HL-60 (cell line): Measurements from ENCODE around the gene NCS1.
A peak's percentile ranks its signal among the peaks of the same experiment; 100 is the strongest.

Experiments used
- DNase-seq, 2 experiments: peaks; one replicate each; pipeline ENCODE4 v3.0.0-alpha.2; 2010 to 2020; ENCODE audit warnings: low read depth in 1 of 2, low spot score in 1 of 2
- H3K27ac ChIP-seq: fragments of 250-450 bp; sonication (Bioruptor Pico); replicated peaks from 2 replicates; pipeline ENCODE4 v1.5.1; 2020; ENCODE audit warnings: mild to moderate bottlenecking, moderate library complexity
- H3K27me3 ChIP-seq: fragments of 250-450 bp; sonication (Bioruptor Pico); 2 replicates; pipeline ENCODE4 v1.5.1; 2021; ENCODE audit warnings: mild to moderate bottlenecking, moderate library complexity; ENCODE audit not compliant: insufficient read depth, poor library complexity, severe bottlenecking
- H3K4me3 ChIP-seq: replicated peaks from 2 replicates; pipeline ENCODE4 v1.5.1; 2011; ENCODE audit warnings: mild to moderate bottlenecking, control low read depth, low read length; ENCODE audit not compliant: insufficient read depth
- CTCF ChIP-seq: IDR thresholded peaks from one replicate; pipeline ENCODE4 v1.5.1; 2011; ENCODE audit warnings: low read length, control low read depth, inconsistent platforms; ENCODE audit not compliant: insufficient read depth
- GABPA ChIP-seq: IDR thresholded peaks from 2 replicates; pipeline ENCODE4 v1.6.1; 2012; ENCODE audit warnings: low read depth
- POLR2AphosphoS5 ChIP-seq: IDR thresholded peaks from 2 replicates; pipeline ENCODE4 v1.6.1; 2012; ENCODE audit warnings: low read depth
- REST ChIP-seq: IDR thresholded peaks from 2 replicates; pipeline ENCODE4 v1.6.1; 2012; ENCODE audit warnings: low read depth; ENCODE audit not compliant: insufficient replicate concordance
- SPI1 ChIP-seq: IDR thresholded peaks from 2 replicates; pipeline ENCODE4 v1.6.1; 2012; ENCODE audit warnings: low read depth, mild to moderate bottlenecking, borderline replicate concordance

Gene NCS1

GRCh38 chr9:130171226-130172148 is 717 bp upstream of the NCS1 start:
- peaks cover 30% of the 10 kb centered on the region for H3K27me3 ChIP-seq
- H3K4me3 ChIP-seq, result peak overlapping the region; percentile 11
- H3K27ac ChIP-seq, result no peak overlapping the region
- TF ChIP-seq REST, result no peak
- no peak for TF ChIP-seq POLR2AphosphoS5
- no peak for TF ChIP-seq CTCF
- no peak for TF ChIP-seq SPI1
- TF ChIP-seq GABPA, result no peak
- DNase-seq, result no peak

- H3K4me3 ChIP-seq, result peak overlapping the region; percentile 17; the same call in 1 of the 2 replicates
- peaks cover 30% of the 10 kb centered on the region for H3K27me3 ChIP-seq
- TF ChIP-seq SPI1 (no peak), REST (no peak), CTCF (no peak), GABPA (no peak), POLR2AphosphoS5 (no peak)
- H3K27ac ChIP-seq, result no peak overlapping the region
- no peak for DNase-seq
Observed at GRCh38 chr9:130172858-130173665, 858 bp downstream of the NCS1 start.

- TF ChIP-seq POLR2AphosphoS5 (no peak), GABPA (no peak), SPI1 (no peak), CTCF (no peak), REST (no peak)
- no peak for DNase-seq
- Histone ChIP-seq H3K4me3 (no peak overlapping the region), H3K27ac (no peak overlapping the region), H3K27me3 (peaks cover 30% of the 10 kb centered on the region)
Observed at GRCh38 chr9:130173666-130173983, 1.4 kb downstream of the NCS1 start.
